KOPT-K1 (cell line): ENCODE results near the gene STAT5B.
A peak's percentile ranks its signal among the peaks of the same experiment; 100 is the strongest.
"Not testable (repeated sequence)": the region's sequence is repeated elsewhere in the genome, so short reads cannot be mapped to it uniquely, and the experiment has no call there.

Experiments
- H3K27ac ChIP-seq: fragments of 200-600 bp; sonication (generic); 2 replicates; pipeline ENCODE4 v1.5.1; 2016; ENCODE audit warnings: antibody characterized with exemption, mild to moderate bottlenecking, low read depth, low read length; ENCODE audit not compliant: poor library complexity, severe bottlenecking
- H3K36me3 ChIP-seq: fragments of 200-600 bp; sonication (generic); 2 replicates; pipeline ENCODE4 v1.5.1; 2017; ENCODE audit warnings: antibody characterized with exemption, mild to moderate bottlenecking, low read length, moderate library complexity; ENCODE audit not compliant: insufficient read depth
- H3K9me3 ChIP-seq: fragments of 200-600 bp; sonication (generic); 2 replicates; pipeline ENCODE4 v1.5.1; 2017; ENCODE audit warnings: antibody characterized with exemption, low read length, mild to moderate bottlenecking; ENCODE audit not compliant: insufficient read depth, poor library complexity, severe bottlenecking

The STAT5B gene

GRCh38 chr17:42297775-42298174 is 21.6 kb upstream of the STAT5B start:
- not testable (repeated sequence) for H3K9me3 ChIP-seq, H3K27ac ChIP-seq
- H3K36me3 ChIP-seq, result peaks cover 92% of the 10 kb centered on the region

GRCh38 chr17:42296012-42296411 is 19.8 kb upstream of the STAT5B start:
- Histone ChIP-seq H3K27ac (no peak overlapping the region), H3K36me3 (peaks cover 89% of the 10 kb centered on the region), H3K9me3 (no peaks in the 10 kb centered on the region)

DNA sequence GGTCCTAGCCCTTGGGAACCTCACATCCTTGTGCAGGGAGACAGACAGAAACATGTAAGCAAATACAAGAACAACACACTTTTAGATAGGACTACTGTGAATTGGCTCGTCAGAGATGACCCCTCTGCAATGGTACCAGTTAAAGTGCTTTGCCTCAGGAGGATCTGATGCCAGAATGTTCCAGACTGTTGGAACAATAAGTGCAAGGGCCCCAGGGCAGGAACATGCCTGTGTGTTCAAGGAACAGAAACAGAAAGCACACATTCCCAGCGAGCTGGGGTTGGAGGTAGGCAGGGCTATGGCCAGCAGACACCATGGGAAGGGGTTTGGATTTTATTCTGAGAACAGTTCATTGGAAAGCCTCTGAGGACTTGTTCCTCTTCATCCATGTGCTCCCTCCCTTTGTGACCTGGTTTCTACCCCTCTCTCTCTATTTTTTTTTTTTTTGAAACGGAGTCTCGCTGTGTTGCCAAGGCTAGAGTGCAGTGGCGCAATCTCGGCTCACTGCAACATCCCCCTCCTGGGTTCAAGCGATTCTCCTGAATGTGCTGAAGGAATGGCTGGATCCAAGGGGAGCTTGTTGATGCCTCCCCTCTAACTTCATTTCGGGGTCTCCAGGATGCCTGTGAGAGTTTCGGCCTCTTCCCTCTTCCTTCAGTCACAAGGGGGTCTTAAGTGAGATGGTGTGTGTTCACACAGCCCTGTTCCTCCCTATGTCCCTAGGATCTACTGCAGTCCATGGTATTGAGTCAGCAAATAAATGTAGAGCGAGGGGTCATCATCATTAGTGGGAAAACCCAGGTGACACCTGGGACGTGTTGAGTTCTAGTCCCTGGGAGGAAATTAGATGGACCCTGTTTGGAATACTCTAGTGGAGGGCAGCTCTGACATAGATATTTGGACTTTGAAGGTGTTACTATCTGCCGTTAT is 18.5 kb upstream of the STAT5B start:
- peaks cover 96% of the 10 kb centered on the region for H3K36me3 ChIP-seq

DNA sequence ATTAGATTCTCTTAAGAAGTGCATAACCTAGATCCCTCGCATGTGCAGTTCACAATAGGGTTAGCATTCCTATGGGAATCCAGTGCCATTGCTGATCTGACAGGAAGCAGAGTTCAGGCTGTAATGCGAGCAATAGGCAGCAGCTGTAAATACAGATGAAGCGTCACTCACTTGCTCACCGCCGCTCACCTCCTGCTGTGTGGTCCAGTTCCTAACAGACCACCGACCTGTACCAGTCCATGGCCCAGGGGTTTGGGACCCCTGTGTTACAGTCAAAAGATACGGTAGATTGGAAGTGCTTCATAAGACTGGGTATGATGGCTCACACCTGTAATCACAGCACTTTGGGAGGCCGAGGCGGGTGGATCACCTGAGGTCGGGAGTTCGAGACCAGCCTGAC is 14.9 kb upstream of the STAT5B start:
- H3K27ac ChIP-seq, result no peak overlapping the region
- peaks cover 60% of the 10 kb centered on the region for H3K36me3 ChIP-seq
- no peaks in the 10 kb centered on the region for H3K9me3 ChIP-seq

More for the DNA sequence above, 18.5 kb upstream of the STAT5B start:
- Histone ChIP-seq H3K27ac (no peak overlapping the region), H3K9me3 (no peaks in the 10 kb centered on the region)

DNA sequence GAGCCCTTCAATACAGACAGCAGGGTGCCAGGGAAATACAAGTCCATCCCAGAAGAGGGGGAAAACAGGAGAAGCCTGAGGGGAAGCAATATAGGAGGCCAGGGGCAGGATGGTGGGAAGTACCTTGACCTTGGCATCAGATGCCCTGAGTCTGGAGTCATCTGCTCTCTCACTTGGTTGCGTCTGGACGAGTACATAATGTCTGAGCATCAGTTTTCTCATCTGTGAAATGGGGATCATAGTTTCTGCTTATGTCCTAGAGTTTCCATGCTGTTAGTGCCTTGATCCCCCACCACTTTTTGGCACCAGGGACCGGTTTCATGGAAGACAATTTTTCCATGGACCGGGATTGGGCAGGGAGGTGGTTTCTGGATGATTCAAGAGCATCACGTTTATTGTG is 14.4 kb upstream of the STAT5B start:
- H3K36me3 ChIP-seq, result peaks cover 56% of the 10 kb centered on the region
- H3K27ac ChIP-seq, result peak overlapping the region; percentile 96

GRCh38 chr17:42289611-42290181 is 13.5 kb upstream of the STAT5B start:
- Histone ChIP-seq H3K27ac (peak overlapping the region; percentile 96), H3K36me3 (peaks cover 55% of the 10 kb centered on the region), H3K9me3 (no peaks in the 10 kb centered on the region)

More for the DNA sequence above, 14.4 kb upstream of the STAT5B start:
- H3K9me3 ChIP-seq, result no peaks in the 10 kb centered on the region

- Histone ChIP-seq H3K36me3 (peaks cover 53% of the 10 kb centered on the region), H3K27ac (peak overlapping the region; percentile 96), H3K9me3 (no peaks in the 10 kb centered on the region)
These were observed 12.8 kb upstream of the STAT5B start for GRCh38 chr17:42288803-42289610.

DNA sequence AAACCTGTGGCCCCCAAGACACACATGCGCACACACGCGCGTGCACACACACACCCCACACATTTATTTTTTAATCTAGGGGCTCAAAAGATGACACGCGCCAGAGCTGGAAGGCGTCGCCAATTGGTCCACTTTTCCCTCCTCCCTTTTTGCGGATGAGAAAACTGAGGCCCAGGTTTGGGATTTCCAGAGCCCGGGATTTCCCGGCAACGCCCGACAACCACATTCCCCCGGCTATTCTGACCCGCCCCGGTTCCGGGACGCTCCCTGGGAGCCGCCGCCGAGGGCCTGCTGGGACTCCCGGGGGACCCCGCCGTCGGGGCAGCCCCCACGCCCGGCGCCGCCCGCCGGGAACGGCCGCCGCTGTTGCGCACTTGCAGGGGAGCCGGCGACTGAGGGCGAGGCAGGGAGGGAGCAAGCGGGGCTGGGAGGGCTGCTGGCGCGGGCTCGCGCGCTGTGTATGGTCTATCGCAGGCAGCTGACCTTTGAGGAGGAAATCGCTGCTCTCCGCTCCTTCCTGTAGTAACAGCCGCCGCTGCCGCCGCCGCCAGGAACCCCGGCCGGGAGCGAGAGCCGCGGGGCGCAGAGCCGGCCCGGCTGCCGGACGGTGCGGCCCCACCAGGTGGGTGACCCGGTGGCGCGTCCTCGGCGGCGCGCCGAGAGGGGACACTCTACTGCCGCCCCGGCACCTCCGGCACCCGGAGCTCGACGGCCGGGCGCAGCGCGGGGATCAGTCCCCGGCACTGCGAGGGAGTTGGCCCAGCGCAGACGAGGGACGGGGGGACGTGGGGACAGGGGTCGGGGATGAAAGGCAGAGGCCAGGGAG is 12.0 kb upstream of the STAT5B start, which contains the start of gene STAT5A:
Gene STAT5A (plus strand): TSS at position 522 of the 826 bp plus-strand sequence. CDS start 914 bp downstream, outside the sequence.
- Histone ChIP-seq H3K9me3 (no peaks in the 10 kb centered on the region), H3K27ac (peak within 1 kb of the TSS; percentile 96)

GRCh38 chr17:42287305-42287976 is 11.2 kb upstream of the STAT5B start:
- H3K9me3 ChIP-seq, result no peaks in the 10 kb centered on the region
- H3K27ac ChIP-seq, result peak overlapping the region; percentile 96
- peaks cover 38% of the 10 kb centered on the region for H3K36me3 ChIP-seq

More for the DNA sequence above, 12.0 kb upstream of the STAT5B start, which contains the start of gene STAT5A:
- H3K36me3 ChIP-seq, result peaks cover 45% of the 10 kb centered on the region

DNA sequence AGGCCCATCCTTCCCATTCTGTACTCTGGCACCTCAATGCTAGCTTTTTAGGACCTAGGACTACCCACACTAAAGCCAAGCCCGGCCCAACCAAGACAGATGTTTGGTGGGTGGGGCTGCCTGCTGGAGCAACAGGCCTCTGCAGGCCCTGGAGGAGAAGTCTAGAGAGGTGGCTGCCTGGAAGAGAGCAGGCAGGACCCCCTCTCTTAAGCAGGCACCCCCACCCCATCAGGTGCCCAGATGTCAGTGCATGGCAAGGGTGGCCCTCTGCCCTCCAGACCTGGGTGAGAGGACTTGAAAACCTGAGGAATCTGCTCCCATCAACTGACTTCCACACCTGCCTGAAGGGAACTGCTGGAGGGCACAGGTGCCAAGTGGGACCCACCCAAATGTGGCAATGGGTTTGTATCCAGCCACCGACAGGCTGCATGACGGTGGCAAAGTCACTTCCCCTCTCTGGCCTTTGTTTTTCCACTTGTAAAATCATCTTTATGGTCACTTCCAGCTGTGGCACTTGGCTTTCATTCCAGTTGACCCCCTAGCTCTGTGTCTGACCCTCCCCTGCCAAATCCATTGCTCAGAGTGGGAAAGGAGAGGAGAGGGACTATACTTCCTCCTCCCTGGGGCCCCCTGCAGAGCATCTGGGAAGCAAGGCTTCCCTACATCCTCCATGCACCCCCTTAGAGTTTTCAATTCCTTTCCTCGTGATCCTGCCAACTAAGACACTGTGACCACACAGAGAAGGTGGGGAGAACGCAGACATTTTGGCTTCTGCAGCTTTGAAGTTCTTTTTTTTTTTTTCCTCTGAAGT is 10.4 kb upstream of the STAT5B start:
- Histone ChIP-seq H3K27ac (peak overlapping the region; percentile 96), H3K9me3 (no peaks in the 10 kb centered on the region), H3K36me3 (peaks cover 32% of the 10 kb centered on the region)

DNA sequence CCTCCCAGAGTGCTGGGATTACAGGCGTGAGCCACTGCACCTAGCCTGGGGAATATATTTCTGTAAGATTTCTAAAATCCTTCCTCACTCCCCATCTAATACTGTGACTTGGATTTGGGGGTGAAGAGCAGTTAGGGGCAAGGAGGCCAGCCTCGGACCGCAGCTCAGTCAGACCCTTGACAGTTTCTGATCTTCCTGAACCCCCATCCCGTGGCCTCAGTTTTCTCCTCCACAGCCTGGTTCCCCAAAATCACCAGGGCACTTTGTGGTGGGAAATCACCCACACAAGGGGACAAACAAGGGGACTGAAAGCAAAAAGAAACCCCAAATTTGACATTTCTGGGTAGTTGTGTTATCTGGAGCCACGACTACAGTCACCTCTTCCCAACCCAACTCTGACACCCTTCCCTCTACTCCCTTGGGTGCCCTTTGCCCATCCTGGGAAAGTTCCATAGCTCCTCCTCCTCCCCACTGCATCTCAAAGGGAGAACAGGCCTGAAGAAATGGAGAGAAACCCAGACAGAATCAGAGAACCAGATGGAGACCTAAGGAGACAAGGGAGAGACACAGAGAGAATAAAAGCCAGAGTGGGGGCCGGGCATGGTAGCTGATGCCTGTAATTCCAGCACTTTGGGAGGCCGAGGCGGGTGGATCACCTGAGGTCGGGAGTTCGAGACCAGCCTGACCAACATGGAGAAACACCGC is 9.3 kb upstream of the STAT5B start:
- no peaks in the 10 kb centered on the region for H3K9me3 ChIP-seq
- H3K27ac ChIP-seq, result peak overlapping the region; percentile 0
- peaks cover 20% of the 10 kb centered on the region for H3K36me3 ChIP-seq

- Histone ChIP-seq H3K27ac (no peak overlapping the region), H3K9me3 (no peaks in the 10 kb centered on the region), H3K36me3 (peaks cover 14% of the 10 kb centered on the region)
These were observed 8.4 kb upstream of the STAT5B start for GRCh38 chr17:42284566-42284965.

DNA sequence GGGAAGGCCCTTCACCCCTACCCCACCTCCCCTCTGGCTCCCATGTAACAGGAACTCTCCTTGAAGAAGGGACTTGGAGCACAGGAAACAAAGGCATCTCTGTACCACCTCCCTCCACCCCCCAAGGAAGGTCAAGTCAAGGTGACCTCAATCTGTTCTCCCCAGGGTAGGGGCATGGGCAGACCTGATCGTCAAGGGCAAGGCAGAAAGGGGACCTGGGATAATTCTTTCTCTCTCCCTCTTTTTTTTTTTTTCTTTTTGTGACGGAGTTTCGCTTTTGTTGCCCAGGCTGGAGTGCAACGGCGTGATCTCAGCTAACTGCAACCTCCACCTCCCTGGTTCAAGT is 7.8 kb upstream of the STAT5B start:
- H3K9me3 ChIP-seq, result no peaks in the 10 kb centered on the region
- H3K27ac ChIP-seq, result peak overlapping the region; percentile 28
- H3K36me3 ChIP-seq, result peaks cover 14% of the 10 kb centered on the region
